Tibial artery (tissue), 4 donors: ENCODE measurements around the gene ANXA3.

Source experiments
- DNase-seq, 2 donors: peaks; one replicate each; pipeline ENCODE4 v3.0.0-alpha.2; 2019
- H3K27ac ChIP-seq, 2 donors: fragments of 200-600 bp; sonication (generic) in 1 of 2; 1 replicate in 1 of 2; 2 replicates in 1 of 2; pipeline ENCODE4 v1.5.1; 2018 to 2019; ENCODE audit warnings: mild to moderate bottlenecking in 1 of 2
- H3K27me3 ChIP-seq, 2 donors: fragments of 200-600 bp; sonication (generic) in 1 of 2; one replicate each; pipeline versions ENCODE4 v1.5.1 to v1.6.0; 2016 to 2019
- H3K36me3 ChIP-seq, 3 donors: fragments of 200-600 bp; sonication (generic) in 2 of 3; one replicate each; pipeline ENCODE4 v1.5.1; 2016 to 2019; ENCODE audit warnings: mild to moderate bottlenecking in 2 of 3
- H3K4me1 ChIP-seq, 4 donors: fragments of 200-600 bp; sonication (generic) in 2 of 4; 1 replicate in 3 of 4; 2 replicates in 1 of 4; pipeline ENCODE4 v1.5.1; 2016 to 2019
- H3K4me3 ChIP-seq, 2 donors: fragments of 200-600 bp; sonication (generic) in 1 of 2; 1 replicate in 1 of 2; 2 replicates in 1 of 2; pipeline ENCODE4 v1.5.1; 2018 to 2019; ENCODE audit warnings: mild to moderate bottlenecking in 2 of 2
- H3K9me3 ChIP-seq, 3 donors: fragments of 200-600 bp; sonication (generic) in 1 of 3; one replicate each; pipeline ENCODE4 v1.5.1; 2016 to 2019
- CTCF ChIP-seq, 2 experiments: fragments of 200-600 bp in 1 of 2; fragments of 450-650 bp in 1 of 2; IDR thresholded peaks; one replicate each; pipeline ENCODE4 v1.5.1; 2017 to 2019; ENCODE audit warnings: antibody characterized with exemption in 2 of 2, mild to moderate bottlenecking in 1 of 2, moderate library complexity in 1 of 2
- intact Hi-C: fragments of 100-400 bp; cut with DNase I; formaldehyde crosslinking; loops from one replicate; pipeline ENCODE4 v1.15.0; 2023; ENCODE audit warnings: low total_unique reads

ANXA3 gene

GRCh38 chr4:78601013-78601412 is 49.4 kb downstream of the ANXA3 start:
- intact Hi-C loops: no loop called here
- Histone ChIP-seq H3K36me3 (peaks cover 0 to 21% (median 0%) of the 10 kb centered on the region in 3 donors), H3K4me3 (no peak overlapping the region), H3K9me3 (no peaks in the 10 kb centered on the region), H3K27me3 (no peaks in the 10 kb centered on the region), H3K4me1 (peaks cover 0 to 16% (median 5%) of the 10 kb centered on the region in 4 donors), H3K27ac (no peak overlapping the region)
- no peak for DNase-seq
- no peak for TF ChIP-seq CTCF (IDR thresholded peaks at IDR 0.05)

- Histone ChIP-seq H3K36me3 (peaks cover 0 to 25% (median 0%) of the 10 kb centered on the region in 3 donors), H3K9me3 (no peaks in the 10 kb centered on the region), H3K27ac (peak overlapping the region in 1 of 2 donors; percentile 14), H3K27me3 (no peaks in the 10 kb centered on the region), H3K4me1 (peaks cover 0 to 16% (median 5%) of the 10 kb centered on the region in 4 donors), H3K4me3 (no peak overlapping the region)
- TF ChIP-seq CTCF (IDR thresholded peaks at IDR 0.05): no peak
- intact Hi-C loops: no loop called here
- no peak for DNase-seq
These were observed 50.8 kb downstream of the ANXA3 start for GRCh38 chr4:78602334-78602733.

- no peak for TF ChIP-seq CTCF (IDR thresholded peaks at IDR 0.05)
- no peaks in the 10 kb centered on the region for H3K9me3 ChIP-seq
- no peak overlapping the region for H3K27ac ChIP-seq
- no peak overlapping the region for H3K4me3 ChIP-seq
- H3K4me1 ChIP-seq: peaks cover 0 to 16% (median 5%) of the 10 kb centered on the region in 4 donors
- intact Hi-C loops: no loop called here
- peaks cover 0 to 22% (median 0%) of the 10 kb centered on the region in 3 donors for H3K36me3 ChIP-seq
- H3K27me3 ChIP-seq: no peaks in the 10 kb centered on the region
- no peak for DNase-seq
These were observed 51.8 kb downstream of the ANXA3 start for GRCh38 chr4:78603384-78603783.

- Histone ChIP-seq H3K9me3 (no peaks in the 10 kb centered on the region), H3K4me3 (no peak overlapping the region), H3K27me3 (no peaks in the 10 kb centered on the region), H3K4me1 (peaks cover 0 to 16% (median 5%) of the 10 kb centered on the region in 4 donors), H3K36me3 (peaks cover 0 to 20% (median 0%) of the 10 kb centered on the region in 3 donors), H3K27ac (no peak overlapping the region)
- TF ChIP-seq CTCF (IDR thresholded peaks at IDR 0.05): no peak
- intact Hi-C loops: no loop called here
- no peak for DNase-seq
These were observed 53.4 kb downstream of the ANXA3 start for GRCh38 chr4:78604988-78605387.

GRCh38 chr4:78606035-78606434 is 54.5 kb downstream of the ANXA3 start:
- peaks cover 0 to 14% (median 5%) of the 10 kb centered on the region in 4 donors for H3K4me1 ChIP-seq

More at GRCh38 chr4:78606035-78606434, 54.5 kb downstream of the ANXA3 start:
- intact Hi-C loops: no loop called here
- H3K9me3 ChIP-seq: no peaks in the 10 kb centered on the region
- no peak overlapping the region for H3K4me3 ChIP-seq
- no peak for TF ChIP-seq CTCF (IDR thresholded peaks at IDR 0.05)
- no peak overlapping the region for H3K27ac ChIP-seq
- H3K36me3 ChIP-seq: peaks cover 0 to 20% (median 0%) of the 10 kb centered on the region in 3 donors
- no peak for DNase-seq
- no peaks in the 10 kb centered on the region for H3K27me3 ChIP-seq
